ENCODE measurements around the gene PLEKHA4.

DNA sequence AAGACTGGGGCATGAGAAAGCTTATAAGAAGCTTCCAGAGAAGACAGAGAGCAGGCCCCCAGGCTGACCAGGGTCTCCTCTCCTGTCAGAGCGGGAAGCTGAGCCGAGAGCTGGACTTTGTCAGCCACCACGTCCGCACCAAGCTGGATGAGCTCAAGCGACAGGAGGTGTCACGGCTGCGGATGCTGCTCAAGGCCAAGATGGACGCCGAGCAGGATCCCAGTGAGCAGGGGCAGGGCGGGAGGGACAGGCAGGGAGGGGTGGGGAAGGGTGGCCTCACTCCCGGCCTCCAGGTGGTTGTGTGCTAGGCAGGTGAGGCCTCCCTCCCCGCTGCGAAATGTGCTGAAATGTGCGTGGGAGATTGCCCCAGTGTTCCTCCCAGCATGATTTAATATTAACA is 37.2 kb upstream of the PLEKHA4 start:
- TF ChIP-seq, protein P1, sequence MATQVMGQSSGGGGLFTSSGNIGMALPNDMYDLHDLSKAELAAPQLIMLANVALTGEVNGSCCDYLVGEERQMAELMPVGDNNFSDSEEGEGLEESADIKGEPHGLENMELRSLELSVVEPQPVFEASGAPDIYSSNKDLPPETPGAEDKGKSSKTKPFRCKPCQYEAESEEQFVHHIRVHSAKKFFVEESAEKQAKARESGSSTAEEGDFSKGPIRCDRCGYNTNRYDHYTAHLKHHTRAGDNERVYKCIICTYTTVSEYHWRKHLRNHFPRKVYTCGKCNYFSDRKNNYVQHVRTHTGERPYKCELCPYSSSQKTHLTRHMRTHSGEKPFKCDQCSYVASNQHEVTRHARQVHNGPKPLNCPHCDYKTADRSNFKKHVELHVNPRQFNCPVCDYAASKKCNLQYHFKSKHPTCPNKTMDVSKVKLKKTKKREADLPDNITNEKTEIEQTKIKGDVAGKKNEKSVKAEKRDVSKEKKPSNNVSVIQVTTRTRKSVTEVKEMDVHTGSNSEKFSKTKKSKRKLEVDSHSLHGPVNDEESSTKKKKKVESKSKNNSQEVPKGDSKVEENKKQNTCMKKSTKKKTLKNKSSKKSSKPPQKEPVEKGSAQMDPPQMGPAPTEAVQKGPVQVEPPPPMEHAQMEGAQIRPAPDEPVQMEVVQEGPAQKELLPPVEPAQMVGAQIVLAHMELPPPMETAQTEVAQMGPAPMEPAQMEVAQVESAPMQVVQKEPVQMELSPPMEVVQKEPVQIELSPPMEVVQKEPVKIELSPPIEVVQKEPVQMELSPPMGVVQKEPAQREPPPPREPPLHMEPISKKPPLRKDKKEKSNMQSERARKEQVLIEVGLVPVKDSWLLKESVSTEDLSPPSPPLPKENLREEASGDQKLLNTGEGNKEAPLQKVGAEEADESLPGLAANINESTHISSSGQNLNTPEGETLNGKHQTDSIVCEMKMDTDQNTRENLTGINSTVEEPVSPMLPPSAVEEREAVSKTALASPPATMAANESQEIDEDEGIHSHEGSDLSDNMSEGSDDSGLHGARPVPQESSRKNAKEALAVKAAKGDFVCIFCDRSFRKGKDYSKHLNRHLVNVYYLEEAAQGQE (IDR thresholded peaks at IDR 0.05; ENCODE audit: insufficient read depth in 1 of 2, low read depth in 2 of 2, low read length in 2 of 2), result no peak
- no peak for TF ChIP-seq TAF1 (IDR thresholded peaks at IDR 0.05; ENCODE audit: borderline replicate concordance, insufficient read depth, low read length)

Data from PFSK-1 (cell line).